ENCODE results near the gene RALGPS1.

The RALGPS1 gene

DNA sequence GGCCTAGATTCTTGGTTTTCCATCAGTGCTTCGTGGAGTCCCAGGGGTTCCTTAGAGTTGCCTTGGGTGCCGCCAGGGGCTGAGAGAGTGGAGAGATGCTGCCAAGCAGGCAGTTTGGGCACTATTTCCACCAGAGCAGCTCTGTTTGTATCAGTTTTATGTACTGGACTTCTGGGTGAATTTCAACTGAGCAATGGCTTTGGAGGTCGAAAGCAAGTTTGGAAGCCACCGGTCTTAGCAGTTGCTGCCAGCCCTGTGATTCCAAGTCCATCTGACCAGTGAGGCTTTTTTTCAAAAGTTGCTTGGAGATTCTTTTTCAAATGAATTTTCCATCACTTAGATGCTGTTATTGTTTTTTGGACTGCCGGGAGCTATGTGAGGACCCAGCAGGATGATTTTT, 139.4 kb downstream of the RALGPS1 start:
- no peak for DNase-seq (ENCODE audit: low read depth in 2 of 2)

DNA sequence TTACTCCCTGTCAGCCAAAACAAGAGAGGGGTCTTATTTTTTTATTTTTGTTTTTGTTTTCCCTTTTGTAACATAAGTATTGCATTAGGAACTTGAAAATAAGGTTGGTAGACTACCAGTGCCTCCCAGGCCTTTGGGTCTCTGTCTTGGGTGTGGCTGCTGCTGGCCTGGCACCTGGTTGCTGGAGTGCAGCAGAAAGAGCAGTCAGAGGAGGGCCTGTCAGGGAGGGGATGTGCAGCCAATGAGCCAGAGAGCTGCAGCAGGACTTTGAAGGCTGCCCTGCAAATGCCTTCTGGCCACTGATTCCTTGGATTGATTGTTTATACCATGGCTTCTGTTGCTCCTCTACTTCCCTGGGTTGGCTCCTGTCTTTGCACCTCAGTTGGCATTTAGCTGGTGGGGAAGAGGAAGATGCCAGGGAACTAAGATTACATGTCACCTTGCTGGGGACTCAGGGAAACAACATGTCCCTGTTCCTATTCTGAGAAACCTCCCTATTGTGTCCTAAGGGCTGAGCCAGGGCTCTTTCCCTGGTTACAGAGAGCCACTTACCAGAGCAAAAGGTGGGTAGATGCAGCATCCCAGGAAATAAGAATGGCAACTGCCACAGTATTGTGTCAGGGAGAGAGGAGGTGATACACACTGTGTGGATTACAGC, 141.3 kb downstream of the RALGPS1 start:
- no peak for DNase-seq (ENCODE audit: low read depth in 2 of 2)

DNA sequence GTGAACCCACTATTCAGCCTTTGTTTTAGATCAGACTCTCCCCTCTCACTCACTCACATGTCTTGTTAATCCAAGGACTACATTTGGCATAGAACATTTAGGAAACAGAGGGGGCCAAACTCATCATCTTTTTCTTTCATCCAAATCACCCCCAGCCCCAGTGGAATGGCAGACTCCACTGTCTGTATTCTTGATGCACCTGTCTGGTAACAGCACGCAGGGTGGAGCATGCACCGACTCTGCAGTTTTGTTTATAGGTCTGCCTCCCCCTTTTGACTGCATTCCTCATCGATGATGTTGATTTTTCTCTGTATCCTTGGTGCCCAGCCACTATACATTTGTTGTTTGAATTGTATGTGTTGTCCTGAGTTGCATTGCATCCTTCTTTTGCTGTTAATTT, 141.9 kb downstream of the RALGPS1 start:
- DNase-seq (ENCODE audit: low read depth in 2 of 2): no peak

DNA sequence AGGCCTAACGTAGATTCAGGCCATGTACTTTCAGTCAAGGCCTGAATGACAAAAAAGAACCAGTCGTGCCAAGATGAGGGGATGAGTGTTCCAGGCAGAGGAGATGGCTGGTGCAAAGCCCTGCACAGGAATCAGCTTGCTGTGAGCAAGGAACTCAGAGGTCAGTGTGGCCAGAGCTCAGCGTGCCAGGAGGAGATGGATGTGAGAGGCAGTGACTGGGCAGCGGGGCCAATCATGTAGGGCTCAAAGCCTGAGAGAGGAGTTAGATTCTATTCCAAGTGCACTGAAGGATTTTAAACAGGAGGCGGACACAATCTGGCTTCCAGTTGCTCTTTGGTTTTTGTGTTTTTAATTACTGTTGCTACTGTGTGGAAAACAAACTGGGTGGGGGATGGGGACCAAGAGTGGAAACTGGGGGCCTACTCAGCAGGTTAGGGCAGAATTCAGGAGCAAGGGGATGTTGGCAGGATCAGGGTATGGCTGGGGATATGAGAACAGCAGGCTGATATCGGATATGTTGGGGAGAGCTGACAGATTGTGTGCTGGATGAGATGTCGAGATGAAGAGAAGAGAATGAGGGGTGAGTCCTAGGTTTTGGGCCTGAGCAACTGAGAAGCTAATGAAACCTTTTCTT, 143.5 kb downstream of the RALGPS1 start:
- no peak for DNase-seq (ENCODE audit: low read depth in 2 of 2)

DNA sequence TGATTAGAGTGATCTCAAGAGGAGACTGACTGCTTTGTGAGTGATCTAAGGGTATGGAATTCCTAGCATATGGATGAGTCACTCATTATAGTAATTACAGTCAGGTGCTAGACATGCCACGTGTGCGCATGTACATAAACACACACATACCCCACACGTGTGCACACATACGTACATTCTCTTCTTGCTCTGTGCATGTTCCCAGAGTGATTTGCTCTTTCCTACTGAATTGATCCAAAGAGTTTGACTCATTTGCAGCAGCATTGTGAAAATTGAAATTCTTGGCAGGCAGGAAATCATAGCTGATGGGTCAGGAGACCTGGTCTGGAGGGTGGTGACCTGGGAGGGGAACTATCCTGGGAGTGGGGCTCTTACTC, 144.1 kb downstream of the RALGPS1 start:
- DNase-seq (ENCODE audit: low read depth in 2 of 2): no peak

DNA sequence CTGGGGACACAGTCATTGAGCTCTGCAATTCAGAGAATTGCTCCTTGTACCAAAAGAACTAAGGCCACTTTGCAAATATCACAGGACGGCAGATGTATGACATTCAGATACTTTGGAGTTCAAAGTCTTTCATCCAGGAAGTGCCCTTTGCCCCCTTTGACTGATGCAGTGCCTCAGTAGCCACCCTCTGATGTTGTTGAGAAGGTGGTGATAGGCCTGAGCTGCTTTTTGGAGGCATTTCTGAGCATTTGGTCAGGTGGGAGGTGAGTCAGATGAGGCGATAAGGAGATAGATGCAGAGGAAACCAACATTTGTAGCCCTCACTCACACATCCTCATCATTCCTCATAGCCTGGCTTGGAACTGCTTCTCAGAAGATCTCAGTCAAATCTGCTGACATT, 144.4 kb downstream of the RALGPS1 start:
- no peak for DNase-seq (ENCODE audit: low read depth in 2 of 2)

DNA sequence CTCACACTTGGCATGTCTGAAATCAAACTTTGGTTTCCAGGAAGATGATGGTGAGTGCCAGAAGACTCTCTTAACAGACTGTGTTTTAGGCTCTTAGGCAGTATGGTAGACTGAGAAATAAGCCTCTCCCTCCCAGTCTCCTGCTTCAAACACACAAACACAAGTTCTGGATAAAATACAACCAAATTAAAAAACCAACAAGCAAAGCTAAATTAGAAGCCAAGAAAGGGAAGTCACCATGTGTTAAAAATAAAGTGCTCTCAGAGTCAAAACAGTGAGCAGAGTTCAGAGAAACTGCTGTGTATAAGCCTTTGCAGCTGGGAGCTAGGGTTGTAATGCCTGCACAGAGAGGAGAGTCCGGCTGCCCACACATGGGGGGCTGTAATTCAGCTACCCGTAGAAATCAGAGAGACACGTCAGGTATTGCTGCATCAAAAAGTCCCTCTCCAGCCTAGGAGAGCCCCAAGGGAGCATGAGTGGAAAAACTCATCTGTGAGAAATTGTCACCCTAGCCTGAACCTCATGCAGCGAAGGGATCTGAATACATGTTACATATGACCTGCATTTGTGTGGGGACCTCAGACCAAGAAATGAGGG, 145.3 kb downstream of the RALGPS1 start:
- no peak for DNase-seq (ENCODE audit: low read depth in 2 of 2)

DNA sequence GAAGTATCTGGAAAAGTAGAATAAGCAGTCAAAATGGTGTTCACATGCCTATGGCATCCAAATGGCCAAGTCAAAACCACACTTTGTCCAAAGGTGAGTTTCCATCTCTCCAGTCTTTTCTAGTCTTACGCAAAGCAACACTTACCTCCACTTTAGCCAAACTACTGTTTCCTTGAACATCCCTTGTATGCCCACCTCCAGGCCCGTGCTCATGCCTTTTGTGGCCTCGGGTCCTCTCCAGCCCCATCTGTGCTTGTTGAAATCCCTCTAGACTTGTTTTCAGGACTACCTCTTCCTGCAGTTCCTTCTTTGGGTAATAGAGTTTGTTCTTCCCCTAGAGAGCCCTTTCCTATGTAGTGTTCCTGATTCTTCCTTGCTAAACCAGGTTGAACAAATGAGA, 146.8 kb downstream of the RALGPS1 start:
- DNase-seq (ENCODE audit: low read depth in 2 of 2): no peak

DNA sequence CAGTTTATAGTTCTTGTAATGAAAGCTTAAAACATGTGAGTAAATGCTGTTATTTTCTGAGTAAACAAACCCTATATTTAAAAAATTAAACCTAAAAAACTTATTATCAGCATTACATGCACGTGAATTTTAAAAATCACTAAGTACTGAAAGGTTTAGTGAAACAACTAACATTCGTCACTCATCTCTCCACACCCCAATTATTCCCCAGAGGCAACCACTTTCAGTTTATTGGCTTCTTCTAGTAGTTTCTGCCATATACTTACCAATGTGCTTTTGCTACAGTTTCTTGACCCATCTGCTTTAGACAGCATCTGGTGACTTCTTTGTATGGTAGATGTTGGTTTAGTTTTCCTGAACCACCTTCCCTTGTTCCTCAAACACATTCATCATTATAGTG, 149.8 kb downstream of the RALGPS1 start:
- no peak for DNase-seq (ENCODE audit: low read depth in 2 of 2)

DNA sequence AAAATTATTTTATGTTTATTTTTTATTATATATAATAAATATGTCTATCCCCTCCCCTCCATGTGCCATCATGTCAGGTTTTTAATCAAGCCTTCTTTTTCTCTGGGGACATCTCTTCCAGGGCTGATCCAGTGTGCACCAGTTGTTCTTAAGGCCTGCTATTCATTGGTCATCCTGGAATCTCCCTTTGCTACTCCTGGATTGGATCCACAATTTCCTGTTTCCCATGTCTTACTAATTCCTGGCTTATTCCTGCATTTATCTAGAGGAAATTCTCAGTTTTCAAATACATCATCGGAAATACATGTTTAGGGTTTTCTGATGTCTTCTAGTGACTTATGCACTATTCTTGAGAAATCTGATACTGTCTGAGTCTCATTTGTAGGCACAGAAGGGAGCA, 151.0 kb downstream of the RALGPS1 start:
- no peak for DNase-seq (ENCODE audit: low read depth in 2 of 2)

DNA sequence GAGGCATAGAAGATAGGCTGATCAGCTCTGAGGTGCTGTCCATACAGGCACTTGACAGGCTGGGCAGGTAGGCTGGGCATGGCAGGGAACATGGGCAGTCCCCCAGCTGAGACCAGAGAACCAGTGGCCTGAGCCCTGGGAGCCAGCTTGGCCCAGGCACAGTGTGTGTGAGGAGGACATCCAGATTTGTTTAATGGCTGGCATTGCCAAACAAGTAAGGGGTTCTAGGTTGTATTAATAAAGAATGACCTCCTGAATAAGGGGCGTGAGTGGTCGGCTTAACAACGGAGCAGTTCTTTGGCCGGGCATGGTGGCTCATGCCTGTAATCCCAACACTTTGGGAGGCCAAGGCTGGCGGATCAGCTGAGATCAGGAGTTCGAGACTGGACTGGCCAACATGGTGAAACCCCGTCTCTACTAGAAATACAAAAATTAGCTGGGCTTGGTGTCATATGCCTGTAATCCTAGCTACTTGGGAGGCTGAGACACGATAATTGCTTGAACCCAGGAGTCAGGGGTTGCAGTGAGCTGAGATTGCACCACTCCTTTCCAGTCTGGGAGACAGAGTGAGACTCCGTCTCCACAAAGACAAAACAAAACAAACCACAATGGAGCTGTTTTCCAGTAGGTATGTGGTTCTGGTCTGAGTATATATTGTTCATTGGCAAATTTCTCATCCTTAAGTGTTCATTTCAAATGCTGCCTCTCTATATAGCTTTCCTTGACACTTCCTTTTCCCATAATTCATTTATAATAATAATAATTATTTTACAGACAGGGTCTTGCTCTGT, 151.7 kb downstream of the RALGPS1 start:
- DNase-seq (ENCODE audit: low read depth in 2 of 2): no peak

DNA sequence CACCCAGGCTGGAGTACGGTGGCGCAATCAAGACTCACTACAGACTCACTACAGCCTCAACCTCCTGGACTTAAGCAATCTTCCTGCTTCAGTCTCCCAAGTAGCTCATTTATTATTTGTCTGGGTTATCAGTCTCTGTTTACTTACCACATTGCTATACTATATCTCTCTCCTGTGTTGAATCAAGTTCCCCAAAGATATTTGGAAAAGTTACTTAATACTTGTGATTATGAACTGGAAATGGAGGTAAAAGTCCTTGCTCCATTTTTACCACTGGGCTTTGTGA, 152.2 kb downstream of the RALGPS1 start:
- DNase-seq (ENCODE audit: low read depth in 2 of 2): no peak

DNA sequence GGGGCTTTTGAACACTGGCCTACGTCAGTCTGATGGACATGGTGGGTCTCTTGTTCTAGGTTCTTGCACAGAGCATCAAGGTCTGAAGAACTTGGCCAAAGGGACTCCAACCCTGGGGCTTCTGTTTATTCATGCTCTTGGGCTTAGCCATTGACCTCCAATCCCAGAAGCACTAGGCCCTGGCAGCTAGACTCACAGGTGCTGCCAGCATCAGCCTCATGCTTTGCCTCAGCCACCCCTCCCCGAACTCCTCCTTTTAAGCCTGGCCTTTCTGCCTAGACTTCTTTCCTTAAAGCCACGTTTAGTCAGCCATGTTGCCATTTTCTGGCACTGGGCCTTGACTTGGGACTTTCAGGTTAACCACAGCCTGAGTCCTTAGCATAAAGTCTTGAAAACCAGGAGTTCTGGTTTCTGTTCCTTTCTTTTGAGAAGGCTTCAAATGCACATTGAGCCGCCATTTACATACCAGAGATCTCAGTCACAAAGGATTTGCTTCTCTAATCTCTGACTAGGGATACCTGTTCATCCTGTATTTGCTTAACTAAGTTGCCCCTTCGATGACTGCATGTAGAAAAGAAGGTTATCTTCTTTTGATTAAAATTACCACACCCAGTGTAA, 153.1 kb downstream of the RALGPS1 start:
- DNase-seq (ENCODE audit: low read depth in 2 of 2): no peak

DNA sequence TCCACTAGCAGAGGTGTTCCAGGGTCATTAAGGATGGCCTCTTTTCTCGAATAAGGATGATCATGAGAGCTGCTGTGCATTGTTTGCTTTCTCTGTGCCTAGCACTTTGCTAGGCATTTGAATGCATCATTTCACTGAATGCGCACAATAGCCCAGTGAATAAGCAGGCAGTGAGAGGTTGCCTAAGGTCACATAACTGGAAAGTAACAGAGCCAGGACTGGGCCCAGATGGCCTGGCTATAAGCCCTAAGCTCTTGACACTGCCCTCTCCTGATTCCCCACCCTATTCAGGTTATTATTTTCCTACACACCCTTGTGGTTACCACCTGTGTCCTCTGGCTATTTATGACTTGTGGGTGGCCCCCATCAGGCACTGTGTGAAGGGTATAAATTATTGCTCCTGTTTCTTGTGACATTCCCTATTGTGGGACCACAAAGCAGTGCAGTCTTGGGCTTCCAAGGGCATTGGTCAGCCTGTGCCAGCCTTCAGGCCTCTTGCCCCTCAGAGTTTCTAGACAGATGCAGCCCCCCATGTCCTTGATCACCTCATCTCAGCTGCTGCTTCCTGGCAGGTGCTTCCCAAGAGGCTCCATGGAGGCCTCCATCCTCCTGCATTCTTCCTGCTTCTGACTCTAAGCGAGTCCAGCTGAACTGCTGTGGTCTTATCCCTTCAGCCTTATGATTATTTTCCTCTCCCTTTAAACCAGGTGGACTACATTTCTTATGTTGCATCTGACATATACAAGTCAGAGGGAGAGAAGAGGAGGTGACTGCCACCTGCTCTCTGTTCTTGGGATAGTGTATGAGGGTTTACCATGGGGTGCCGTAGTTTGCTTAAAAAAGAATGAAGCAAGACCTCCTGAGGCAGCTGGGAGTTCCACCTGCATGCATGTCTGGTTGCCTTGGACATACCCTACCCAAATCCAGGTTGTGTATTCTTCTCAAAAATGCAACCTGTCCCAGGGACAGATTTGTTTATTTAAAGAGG, 160.3 kb downstream of the RALGPS1 start:
- DNase-seq (ENCODE audit: low read depth in 2 of 2): no peak

DNA sequence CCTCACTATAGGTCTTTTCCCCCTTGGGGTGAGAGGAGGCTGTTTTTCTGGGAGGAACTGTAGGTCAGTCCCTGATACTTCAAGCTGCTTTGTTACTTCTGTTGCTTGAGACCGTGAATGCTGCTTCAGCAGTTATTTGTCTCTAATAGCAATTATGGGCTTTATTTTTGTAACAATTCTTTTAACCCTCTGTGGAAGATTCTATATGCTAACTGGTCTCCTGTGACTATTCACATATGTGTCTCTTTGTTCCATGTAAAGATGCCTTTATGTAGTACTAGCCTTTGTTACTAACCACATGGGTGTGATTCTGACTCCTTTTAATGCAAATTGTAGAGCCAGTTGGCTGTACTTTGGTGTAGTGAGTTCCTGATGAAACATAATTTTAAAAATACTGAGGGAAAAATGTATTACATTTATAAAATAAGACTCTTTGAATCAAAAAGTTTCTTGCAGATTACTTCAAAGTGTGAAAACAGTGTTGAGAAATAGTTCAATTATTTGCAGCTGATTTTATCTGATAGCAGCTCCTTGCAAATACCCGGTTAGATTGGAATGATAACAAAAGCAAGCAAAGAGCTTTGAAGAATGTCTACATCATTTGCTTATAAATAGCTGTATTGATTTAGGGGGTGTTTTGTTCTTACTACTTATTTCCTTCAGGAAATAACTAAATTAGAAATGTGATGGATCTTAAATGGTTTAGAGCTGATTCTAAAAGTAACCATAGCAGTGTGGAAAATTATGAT, 161.2 kb downstream of the RALGPS1 start:
- no peak for DNase-seq (ENCODE audit: low read depth in 2 of 2)

DNA sequence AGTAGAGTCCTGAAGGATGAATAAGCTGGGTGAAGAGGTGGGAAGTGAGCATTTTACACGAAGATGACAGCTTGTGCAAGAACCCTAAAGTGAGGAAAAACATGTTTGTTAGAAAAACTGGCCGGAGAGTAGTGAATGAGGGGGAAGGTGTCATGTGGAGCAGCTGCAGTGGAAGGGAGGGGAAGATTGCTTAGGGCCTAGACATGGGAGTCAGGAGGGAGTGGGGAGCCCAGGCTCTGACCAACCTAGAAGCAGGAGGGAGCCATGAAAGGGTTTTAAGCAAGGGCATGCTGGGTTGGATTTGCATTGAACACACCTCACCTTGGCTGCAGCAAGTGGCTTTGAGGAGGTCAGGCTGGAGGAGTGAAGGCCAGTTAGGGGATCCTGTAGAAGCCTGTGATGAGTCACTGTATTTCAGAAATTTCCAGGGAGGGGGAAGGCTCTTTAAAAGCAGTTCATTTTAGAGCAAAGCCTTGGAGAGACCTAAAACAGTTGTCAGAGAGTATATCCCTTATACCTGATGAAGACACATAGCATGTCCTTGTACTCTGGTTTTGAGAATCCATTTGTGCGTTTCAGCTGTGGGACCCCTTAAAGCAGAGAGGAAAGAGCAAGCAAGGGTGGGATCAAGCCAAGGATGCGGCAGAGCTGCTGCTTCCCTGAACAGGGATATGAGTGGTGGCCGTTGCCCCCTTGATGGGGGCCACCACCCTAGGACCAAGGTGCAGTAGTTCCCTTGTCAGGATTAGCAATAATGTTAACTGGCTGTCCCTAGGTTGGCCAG, 162.5 kb downstream of the RALGPS1 start:
- no peak for DNase-seq (ENCODE audit: low read depth in 2 of 2)

DNA sequence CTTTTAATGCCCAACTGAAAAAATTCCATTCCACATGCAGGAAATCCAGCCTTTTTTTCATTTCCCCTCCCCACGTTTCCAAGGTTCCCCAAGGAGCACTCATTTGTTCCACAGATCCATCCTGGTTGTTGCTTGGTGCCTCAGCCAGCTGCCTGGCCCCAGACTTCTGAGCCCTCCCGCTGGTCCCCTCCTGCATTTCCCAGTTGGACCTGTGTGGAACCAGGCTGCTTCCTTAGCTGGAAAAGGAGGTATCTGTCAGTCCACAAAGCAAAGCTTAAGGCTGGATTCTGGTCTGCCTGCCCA, 163.0 kb downstream of the RALGPS1 start:
- DNase-seq (ENCODE audit: low read depth in 2 of 2): no peak

DNA sequence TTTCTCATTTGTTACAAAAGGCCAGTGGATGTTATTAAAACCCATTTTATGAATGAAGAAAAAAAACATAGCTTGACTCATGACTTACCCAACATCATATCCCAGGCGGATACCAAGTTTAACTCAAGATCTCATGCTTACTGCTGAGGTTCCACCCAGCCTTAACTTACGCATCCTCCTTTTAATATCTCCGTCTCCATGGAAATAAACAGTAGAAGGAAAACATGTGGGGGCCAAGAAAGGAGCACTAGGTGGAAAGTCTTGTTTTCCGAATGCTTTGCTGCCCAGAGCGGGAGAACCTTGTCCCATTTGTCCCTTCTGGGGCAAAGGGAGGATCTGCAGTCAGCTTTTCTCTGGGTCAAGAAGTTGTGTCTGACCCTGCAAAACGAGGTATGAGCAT, 163.8 kb downstream of the RALGPS1 start:
- DNase-seq (ENCODE audit: low read depth in 2 of 2): no peak

DNA sequence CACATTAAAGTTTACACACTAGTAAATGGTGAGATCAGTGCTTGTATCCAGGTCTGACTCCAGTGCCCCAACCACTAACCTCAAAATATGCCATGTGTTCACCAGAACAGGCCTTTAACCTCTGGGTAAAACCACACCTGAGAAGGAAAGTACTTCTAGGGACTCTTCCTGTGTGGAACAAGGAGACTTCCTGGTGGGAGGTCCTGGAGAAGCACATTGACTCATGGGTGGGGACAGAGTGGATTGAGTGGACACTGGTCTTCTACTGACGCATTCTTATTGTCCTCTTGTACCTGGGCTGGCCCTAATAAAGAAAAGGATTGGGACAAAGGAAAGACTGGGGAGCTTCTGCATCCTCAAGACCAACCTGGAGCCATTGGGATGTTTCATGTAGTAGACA, 164.4 kb downstream of the RALGPS1 start:
- DNase-seq (ENCODE audit: low read depth in 2 of 2): no peak
